HepG2 (cell line): ENCODE results near the gene NSMF. TPM values are rescaled to one million over a fixed set of nuclear protein-coding genes. Genes with fewer than 3 reads are reported as not detected.
A peak's percentile ranks its signal among the peaks of the same experiment; 100 is the strongest.

Experiments
- ADNP ChIP-seq: sonication (generic); formaldehyde crosslinking; IDR thresholded peaks from 2 replicates; pipeline ENCODE4 v1.4.0; 2020; ENCODE audit warnings: missing genetic modification reagents
- ARNTL ChIP-seq: sonication (generic); formaldehyde crosslinking; IDR thresholded peaks from 2 replicates; pipeline ENCODE4 v1.4.0; 2020; ENCODE audit warnings: mild to moderate bottlenecking, missing genetic modification reagents
- ATF1 ChIP-seq: IDR thresholded peaks from 2 replicates; pipeline ENCODE4 v1.6.1; 2016; ENCODE audit warnings: mild to moderate bottlenecking, control low read depth
- CC2D1A ChIP-seq: sonication (generic); formaldehyde crosslinking; IDR thresholded peaks from 2 replicates; pipeline ENCODE4 v1.8.1; 2023; ENCODE audit warnings: mild to moderate bottlenecking, missing genetic modification reagents
- ERF ChIP-seq: IDR thresholded peaks from 2 replicates; pipeline ENCODE4 v1.6.1; 2018; ENCODE audit warnings: missing biosample characterization, missing genetic modification reagents
- HOMEZ ChIP-seq: IDR thresholded peaks from 2 replicates; pipeline ENCODE4 v1.6.1; 2016; ENCODE audit warnings: low read depth
- KAT8 ChIP-seq: IDR thresholded peaks from 2 replicates; pipeline ENCODE4 v1.6.1; 2016; ENCODE audit warnings: missing genetic modification reagents, missing compliant biosample characterization
- KLF15 ChIP-seq: sonication (generic); formaldehyde crosslinking; IDR thresholded peaks from 2 replicates; pipeline ENCODE4 v1.8.1; 2023; ENCODE audit warnings: borderline replicate concordance, mild to moderate bottlenecking, inconsistent platforms, missing genetic modification reagents, mixed read lengths
- NR2F6 ChIP-seq, 2 experiments: IDR thresholded peaks; 2 replicates each; pipeline ENCODE4 v1.6.1; 2016; ENCODE audit warnings: antibody characterized with exemption in 1 of 2, mild to moderate bottlenecking in 1 of 2
- SATB2 ChIP-seq: sonication (generic); formaldehyde crosslinking; IDR thresholded peaks from 2 replicates; pipeline ENCODE4 v1.5.0; 2020; ENCODE audit warnings: missing genetic modification reagents
- SMAD3 ChIP-seq: sonication (generic); formaldehyde crosslinking; IDR thresholded peaks from 2 replicates; pipeline ENCODE4 v1.4.0; 2020; ENCODE audit warnings: missing genetic modification reagents
- ZBTB20 ChIP-seq: sonication (generic); formaldehyde crosslinking; IDR thresholded peaks from 2 replicates; pipeline ENCODE4 v1.8.1; 2023; ENCODE audit warnings: missing genetic modification reagents, low read depth, mild to moderate bottlenecking, borderline replicate concordance
- ZBTB34 ChIP-seq: sonication (generic); formaldehyde crosslinking; IDR thresholded peaks from 2 replicates; pipeline ENCODE4 v1.8.0; 2022; ENCODE audit warnings: mild to moderate bottlenecking, missing genetic modification reagents
- ZFP62 ChIP-seq: sonication (generic); formaldehyde crosslinking; IDR thresholded peaks from 2 replicates; pipeline ENCODE4 v1.4.0; 2020; ENCODE audit warnings: missing genetic modification reagents
- ZKSCAN1 ChIP-seq: fragments of 150-350 bp; IDR thresholded peaks from 2 replicates; pipeline ENCODE4 v1.6.1; 2014; ENCODE audit warnings: low read length
- ZMAT5 ChIP-seq: sonication (generic); formaldehyde crosslinking; IDR thresholded peaks from 2 replicates; pipeline ENCODE4 v1.5.0; 2020; ENCODE audit warnings: mild to moderate bottlenecking, low read depth, missing genetic modification reagents, borderline replicate concordance
- ZNF235 ChIP-seq: sonication (generic); formaldehyde crosslinking; IDR thresholded peaks from 2 replicates; pipeline ENCODE4 v1.8.1; 2023; ENCODE audit warnings: mild to moderate bottlenecking, missing genetic modification reagents, borderline replicate concordance
- ZNF256 ChIP-seq: sonication (generic); formaldehyde crosslinking; conservative IDR thresholded peaks from 2 replicates; pipeline ENCODE4 v1.4.0; 2020; ENCODE audit warnings: missing genetic modification reagents
- ZNF34 ChIP-seq: sonication (generic); formaldehyde crosslinking; IDR thresholded peaks from 2 replicates; pipeline ENCODE4 v1.4.0; 2020; ENCODE audit warnings: mild to moderate bottlenecking, missing genetic modification reagents, borderline replicate concordance
- ZNF549 ChIP-seq: sonication (generic); formaldehyde crosslinking; IDR thresholded peaks from 2 replicates; pipeline ENCODE4 v1.5.0; 2020; ENCODE audit warnings: missing genetic modification reagents
- ZNF574 ChIP-seq: sonication (generic); formaldehyde crosslinking; IDR thresholded peaks from 2 replicates; pipeline ENCODE4 v1.4.0; 2020; ENCODE audit warnings: missing genetic modification reagents
- polyA plus RNA-seq, 8 experiments: library from polyadenylated mRNA; depleted of rRNA in 3 of 8; stranded (reverse) in 7 of 8; unstranded in 1 of 8; fragments of >200 nt; fragmentation: Illumina TruSeq in 4 of 8; extraction: Trizol in 4 of 8; gene quantifications; 2 replicates each; pipeline versions ENCODE4 v1.2.1 to v1.2.3, GENCODE V29; 2011 to 2016; ENCODE audit warnings: low read depth in 4 of 8, missing spikeins in 1 of 8, mixed read lengths in 1 of 8; ENCODE audit not compliant: insufficient read depth in 1 of 8
- total RNA-seq, 5 experiments: library from RNA; depleted of rRNA; stranded (reverse); fragments of >200 nt; fragmentation: Illumina TruSeq; extraction: Trizol; gene quantifications; 2 replicates each; pipeline ENCODE4 v1.2.3, GENCODE V29; 2016; ENCODE audit warnings: low read depth in 1 of 5

Gene NSMF
- total and polyA plus RNA-seq, 2 of the 13 experiments (the other 11 are each of a cell fraction or from before 2014, with no cell fraction given), result 44.3 to 183 TPM

- TF ChIP-seq KAT8 (CRISPR knock-in tag) (peak; percentile 63), ZNF574 (peak; percentile 71), ARNTL (CRISPR knock-in tag) (peak; percentile 96), CC2D1A (CRISPR knock-in tag) (no peak; the same call in 1 of the 2 replicates), ZBTB34 (peak; percentile 69; the same call in 1 of the 2 replicates), ZKSCAN1 (no peak), ZNF235 (CRISPR knock-in tag) (no peak), ERF (CRISPR knock-in tag) (peak; percentile 96), ZNF549 (CRISPR knock-in tag) (0 out of 2 replicates have a peak, but pooled peaks have one; percentile 22), NR2F6 (IDR thresholded peaks at IDR 0.05) (peak; percentile 60), NR2F6 (CRISPR knock-in tag; IDR thresholded peaks at IDR 0.05) (peak; percentile 77), ZMAT5 (CRISPR knock-in tag) (no peak), SMAD3 (peak; percentile 79; the same call in 1 of the 2 replicates), ATF1 (CRISPR knock-in tag) (no peak), ZNF256 (CRISPR knock-in tag) (no peak), ZNF34 (CRISPR knock-in tag) (no peak), ZBTB20 (CRISPR knock-in tag) (0 out of 2 replicates have a peak, but pooled peaks have one; percentile 43), ZFP62 (CRISPR knock-in tag) (no peak), KLF15 (peak; percentile 71; the same call in 1 of the 2 replicates), HOMEZ (CRISPR knock-in tag) (no peak; the same call in 1 of the 2 replicates), SATB2 (CRISPR knock-in tag) (no peak), ADNP (CRISPR knock-in tag) (no peak)
Measured at GRCh38 chr9:137454597-137455358, 4.4 kb downstream of the NSMF start (continued).
